Measurements from ENCODE around the gene PRXL2A. TPM values are rescaled to one million over a fixed set of nuclear protein-coding genes. Genes with fewer than 3 reads are reported as not detected.
"Not testable (repeated sequence)": the region's sequence is repeated elsewhere in the genome, so short reads cannot be mapped to it uniquely, and the experiment has no call there.

PRXL2A gene
- total RNA-seq, 2 experiments from 2014 or later = 3.9 to 4.6 TPM

DNA sequence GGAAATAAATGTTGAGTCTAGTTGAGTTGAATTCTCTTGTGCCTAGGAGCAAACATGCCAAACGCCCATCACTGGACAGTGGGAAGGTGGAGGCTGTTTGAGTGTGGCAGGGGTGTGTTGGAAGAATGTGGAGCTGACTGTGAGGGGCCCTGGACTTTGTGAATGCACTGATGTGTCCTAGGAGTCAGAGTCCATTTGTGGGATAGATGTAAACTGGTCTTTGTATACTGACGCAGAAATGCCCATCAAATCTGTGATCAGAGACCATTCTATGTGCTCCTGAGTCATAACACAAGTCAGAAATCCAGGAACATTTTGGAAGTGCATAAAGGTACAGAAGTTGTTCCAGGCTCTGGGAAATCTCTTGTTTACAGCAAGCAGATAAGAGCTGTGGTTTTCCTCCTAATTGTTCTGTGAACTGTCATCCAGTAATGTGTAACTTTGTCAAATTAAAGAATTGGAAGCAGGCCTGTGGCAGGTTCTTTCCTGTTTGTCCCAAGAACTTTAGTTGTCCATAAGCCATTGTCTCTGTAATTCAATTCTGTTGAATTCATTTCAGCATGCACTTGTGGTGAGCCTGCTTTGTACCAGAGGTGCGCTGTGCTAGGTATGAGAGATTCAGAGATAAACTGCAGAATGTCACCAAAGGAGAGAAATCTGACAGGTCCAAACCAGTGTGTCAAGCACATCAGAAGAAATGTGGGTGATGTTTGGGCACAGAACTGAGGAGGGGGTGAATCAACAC lies 7.6 kb downstream of the PRXL2A start:
- H3K4me3 Mint-ChIP-seq = no peak overlapping the region
- no peaks in the 10 kb centered on the region for H3K27me3 ChIP-seq (ENCODE audit: control insufficient read depth in 1 of 2, insufficient read depth in 2 of 2, low read length in 2 of 2)
- no peaks in the 10 kb centered on the region for H3K9me3 ChIP-seq (ENCODE audit: control insufficient read depth in 1 of 2, insufficient read depth in 1 of 2, low read length in 2 of 2)
- DNase-seq (no peak), ATAC-seq (ENCODE audit: poor library complexity) (no peak)
- ChIA-PET CTCF (interaction anchor here (0.6 kb wide), 1 partner anchor 145 kb away, joined by 3 read pairs; no protein-coding TSS in a partner anchor), POLR2A (no interaction called here)
- H3K27ac Mint-ChIP-seq = no peak overlapping the region
- no peaks in the 10 kb centered on the region for H3K4me1 ChIP-seq (ENCODE audit: insufficient read depth, low read length)
- H3K4me1 Mint-ChIP-seq (ENCODE audit: low read depth) = peaks cover 38% of the 10 kb centered on the region
- intact Hi-C loops (cut with DNase I, micrococcal nuclease) = no loop called here
- no peaks in the 10 kb centered on the region for H3K36me3 Mint-ChIP-seq (ENCODE audit: low read depth)
- no peaks in the 10 kb centered on the region for H3K9me3 Mint-ChIP-seq
- TF ChIP-seq, protein P1, sequence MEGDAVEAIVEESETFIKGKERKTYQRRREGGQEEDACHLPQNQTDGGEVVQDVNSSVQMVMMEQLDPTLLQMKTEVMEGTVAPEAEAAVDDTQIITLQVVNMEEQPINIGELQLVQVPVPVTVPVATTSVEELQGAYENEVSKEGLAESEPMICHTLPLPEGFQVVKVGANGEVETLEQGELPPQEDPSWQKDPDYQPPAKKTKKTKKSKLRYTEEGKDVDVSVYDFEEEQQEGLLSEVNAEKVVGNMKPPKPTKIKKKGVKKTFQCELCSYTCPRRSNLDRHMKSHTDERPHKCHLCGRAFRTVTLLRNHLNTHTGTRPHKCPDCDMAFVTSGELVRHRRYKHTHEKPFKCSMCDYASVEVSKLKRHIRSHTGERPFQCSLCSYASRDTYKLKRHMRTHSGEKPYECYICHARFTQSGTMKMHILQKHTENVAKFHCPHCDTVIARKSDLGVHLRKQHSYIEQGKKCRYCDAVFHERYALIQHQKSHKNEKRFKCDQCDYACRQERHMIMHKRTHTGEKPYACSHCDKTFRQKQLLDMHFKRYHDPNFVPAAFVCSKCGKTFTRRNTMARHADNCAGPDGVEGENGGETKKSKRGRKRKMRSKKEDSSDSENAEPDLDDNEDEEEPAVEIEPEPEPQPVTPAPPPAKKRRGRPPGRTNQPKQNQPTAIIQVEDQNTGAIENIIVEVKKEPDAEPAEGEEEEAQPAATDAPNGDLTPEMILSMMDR (IDR thresholded peaks at IDR 0.05) = no peak
- no peak overlapping the region for H3K27ac ChIP-seq (ENCODE audit: low read depth in 1 of 2, low read length in 2 of 2)
- H3K4me3 ChIP-seq (ENCODE audit: low read length) = no peak overlapping the region
- H3K36me3 ChIP-seq (ENCODE audit: insufficient read depth, low read length) = no peaks in the 10 kb centered on the region
- H3K27me3 Mint-ChIP-seq = no peaks in the 10 kb centered on the region

DNA sequence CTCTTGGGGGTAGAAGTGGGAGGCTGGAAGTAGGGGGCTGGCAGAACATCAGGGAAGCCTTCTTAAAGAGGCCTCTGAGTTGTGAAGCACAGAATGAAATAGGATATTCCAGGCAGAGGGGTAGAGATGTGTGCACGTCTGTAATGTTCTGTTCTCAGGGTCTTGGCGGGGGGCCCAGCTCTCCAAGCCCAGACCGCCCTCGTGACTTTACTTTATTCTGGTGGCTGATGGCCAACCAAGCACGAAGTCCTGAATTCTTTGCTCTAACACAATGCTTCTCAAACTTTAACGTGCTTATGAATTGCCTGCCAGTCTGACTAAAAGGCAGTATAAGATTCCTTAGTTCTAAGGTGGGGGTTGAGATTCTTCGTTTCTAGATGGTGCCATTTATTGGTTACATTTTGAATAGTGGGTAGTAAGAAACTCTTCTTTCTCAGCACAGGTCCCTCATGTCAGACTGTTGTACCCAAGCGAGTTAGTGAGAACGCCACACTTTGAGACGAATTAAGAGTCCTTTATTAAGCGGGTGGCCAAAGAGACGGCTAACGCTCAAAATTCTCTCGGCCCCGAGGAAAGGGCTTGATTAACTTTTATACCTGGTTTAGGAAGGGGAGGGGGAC lies 8.2 kb downstream of the PRXL2A start:
- H3K4me1 ChIP-seq (ENCODE audit: insufficient read depth, low read length) = no peaks in the 10 kb centered on the region
- no peaks in the 10 kb centered on the region for H3K9me3 ChIP-seq (ENCODE audit: control insufficient read depth in 1 of 2, insufficient read depth in 1 of 2, low read length in 2 of 2)
- intact Hi-C loops (cut with DNase I, micrococcal nuclease) = no loop called here
- peaks cover 6% of the 10 kb centered on the region for H3K36me3 Mint-ChIP-seq (ENCODE audit: low read depth)
- DNase-seq (no peak), ATAC-seq (ENCODE audit: poor library complexity) (no peak)
- H3K27me3 ChIP-seq (ENCODE audit: control insufficient read depth in 1 of 2, insufficient read depth in 2 of 2, low read length in 2 of 2) = no peaks in the 10 kb centered on the region
- H3K4me3 Mint-ChIP-seq = no peak overlapping the region
- no peaks in the 10 kb centered on the region for H3K36me3 ChIP-seq (ENCODE audit: insufficient read depth, low read length)
- ChIA-PET CTCF (interaction anchor here (0.6 kb wide), 1 partner anchor 144 kb away, joined by 3 read pairs; no protein-coding TSS in a partner anchor), POLR2A (no interaction called here)
- H3K27ac ChIP-seq (ENCODE audit: low read depth in 1 of 2, low read length in 2 of 2) = no peak overlapping the region
- H3K4me3 ChIP-seq (ENCODE audit: low read length) = no peak overlapping the region
- peaks cover 35% of the 10 kb centered on the region for H3K4me1 Mint-ChIP-seq (ENCODE audit: low read depth)
- no peaks in the 10 kb centered on the region for H3K9me3 Mint-ChIP-seq
- TF ChIP-seq, protein P1 (IDR thresholded peaks at IDR 0.05) = no peak
- H3K27ac Mint-ChIP-seq = no peak overlapping the region
- H3K27me3 Mint-ChIP-seq = no peaks in the 10 kb centered on the region

DNA sequence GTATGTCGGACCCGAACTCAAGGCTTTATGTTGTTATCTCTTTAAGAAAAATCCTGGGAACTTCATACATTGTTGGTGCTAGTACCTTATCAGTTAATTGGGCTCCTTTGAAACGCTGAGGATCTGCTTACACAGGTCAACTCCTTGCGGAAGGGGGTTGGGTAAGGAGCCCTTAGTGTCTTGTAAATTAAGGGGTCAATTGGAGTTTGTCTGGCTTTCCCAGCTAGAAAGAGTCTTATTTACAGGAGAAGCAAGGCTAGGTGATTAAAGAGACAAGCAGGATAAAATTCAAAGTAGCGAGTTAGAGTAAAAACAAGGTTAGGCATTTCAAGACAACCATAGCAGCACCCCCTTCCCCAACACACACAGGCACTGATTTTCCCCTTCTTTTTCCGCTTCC lies 8.9 kb downstream of the PRXL2A start:
- H3K4me3 ChIP-seq (ENCODE audit: low read length); H3K27ac Mint-ChIP-seq; H3K36me3 ChIP-seq (ENCODE audit: insufficient read depth, low read length); H3K4me1 ChIP-seq (ENCODE audit: insufficient read depth, low read length); H3K27me3 ChIP-seq (ENCODE audit: control insufficient read depth in 1 of 2, insufficient read depth in 2 of 2, low read length in 2 of 2); intact Hi-C loops (cut with DNase I, micrococcal nuclease); POLR2A ChIA-PET; H3K9me3 ChIP-seq (ENCODE audit: control insufficient read depth in 1 of 2, insufficient read depth in 1 of 2, low read length in 2 of 2); H3K27me3 Mint-ChIP-seq; DNase-seq; ATAC-seq (ENCODE audit: poor library complexity); CTCF ChIA-PET; H3K27ac ChIP-seq (ENCODE audit: low read depth in 1 of 2, low read length in 2 of 2); H3K9me3 Mint-ChIP-seq; H3K4me3 Mint-ChIP-seq: not testable (repeated sequence)
- peaks cover 29% of the 10 kb centered on the region for H3K4me1 Mint-ChIP-seq (ENCODE audit: low read depth)
- peaks cover 12% of the 10 kb centered on the region for H3K36me3 Mint-ChIP-seq (ENCODE audit: low read depth)

Data from CD4-positive, alpha-beta T cell (primary cell).